Endothelial cell of umbilical vein (primary cell): Measurements from ENCODE around the gene SVOP. TPM values are rescaled to one million over a fixed set of nuclear protein-coding genes. Genes with fewer than 3 reads are reported as not detected.

Experiments
- BruUV-seq: library from RNA; stranded (reverse); fragments of 400-500 nt; replicated peaks from 2 replicates; lab custom pipeline; 2021; lab: Mats Ljungman, UMichigan
- CTCF ChIA-PET: fragments of 300-600, 350-600 bp; sonication (Branson Sonifier 250); formaldehyde crosslinking; loops from one replicate; lab custom pipeline; 2021; ENCODE audit warnings: antibody characterized with exemption, inconsistent platforms; lab: Charles Lee
- POLR2A ChIA-PET: fragments of 300-600, 350-600 bp; sonication (Branson Sonifier 250); formaldehyde crosslinking; loops from one replicate; lab custom pipeline; 2021; ENCODE audit warnings: antibody characterized with exemption, inconsistent platforms; lab: Charles Lee
- DNase-seq: peaks from one replicate; pipeline ENCODE4 v3.0.0-alpha.2; 2011; ENCODE audit warnings: low read depth, low spot score
- FAIRE-seq: peaks from 2 replicates; lab custom pipeline; 2011; peaks lifted over from hg19 to GRCh38; lab: Jason Lieb, UNC
- H2AFZ ChIP-seq: 2 replicates; pipeline ENCODE4 v1.6.0; 2012; ENCODE audit warnings: low read depth, low read length, control low read depth, inconsistent platforms
- H3K27ac ChIP-seq: 2 replicates; pipeline ENCODE4 v1.5.1; 2011; ENCODE audit warnings: low read depth, mild to moderate bottlenecking, control low read depth, low read length, moderate library complexity; ENCODE audit not compliant: insufficient read depth
- H3K27me3 ChIP-seq, 2 experiments: 2 replicates each; pipeline versions ENCODE4 v1.6.0 to v1.6.1; 2011; ENCODE audit warnings: low read length in 2 of 2, mixed read lengths in 1 of 2; ENCODE audit not compliant: control insufficient read depth in 2 of 2, insufficient read depth in 2 of 2
- H3K36me3 ChIP-seq, 2 experiments: 2 replicates in 1 of 2; 3 replicates in 1 of 2; pipeline ENCODE4 v1.5.1; 2011; ENCODE audit warnings: low read length in 2 of 2, mild to moderate bottlenecking in 1 of 2, moderate library complexity in 1 of 2; ENCODE audit not compliant: control insufficient read depth in 2 of 2, insufficient read depth in 2 of 2; ENCODE audit errors: extremely low read depth in 1 of 2
- H3K4me1 ChIP-seq: 3 replicates; pipeline ENCODE4 v1.5.1; 2011; ENCODE audit warnings: mild to moderate bottlenecking, low read length; ENCODE audit not compliant: control insufficient read depth, insufficient read depth; ENCODE audit errors: extremely low read depth
- H3K4me2 ChIP-seq: 2 replicates; pipeline ENCODE4 v1.6.1; 2011; ENCODE audit warnings: low read length, control low read depth, mixed read lengths; ENCODE audit not compliant: insufficient read depth
- H3K4me3 ChIP-seq, 3 experiments: fragments of 200-600 bp in 1 of 3; sonication (generic), shearing (Covaris generic) in 1 of 3; replicated peaks in 1 of 3; 2 replicates each; pipeline ENCODE4 v1.5.1; 2011 to 2016; ENCODE audit warnings: control low read depth in 3 of 3, low read length in 3 of 3, mild to moderate bottlenecking in 2 of 3, inconsistent platforms in 1 of 3, low read depth in 1 of 3, moderate library complexity in 1 of 3; ENCODE audit not compliant: insufficient read depth in 1 of 3
- H3K79me2 ChIP-seq: 2 replicates; pipeline ENCODE4 v1.6.0; 2012; ENCODE audit warnings: low read length, inconsistent platforms; ENCODE audit not compliant: control insufficient read depth, insufficient read depth
- H3K9ac ChIP-seq: replicated peaks from 2 replicates; pipeline ENCODE3; 2011; ENCODE audit warnings: low read length, control low read depth; ENCODE audit not compliant: insufficient read depth; ENCODE audit errors: extremely low read depth
- H3K9me1 ChIP-seq: replicated peaks from 3 replicates; pipeline ENCODE4 v1.6.0; 2011; ENCODE audit warnings: mild to moderate bottlenecking, low read length; ENCODE audit not compliant: control insufficient read depth, insufficient read depth; ENCODE audit errors: extremely low read depth
- H3K9me3 ChIP-seq: replicated peaks from 2 replicates; pipeline ENCODE4 v1.5.1; 2012; ENCODE audit warnings: low read length, inconsistent platforms; ENCODE audit not compliant: control insufficient read depth, insufficient read depth
- H4K20me1 ChIP-seq: replicated peaks from 2 replicates; pipeline ENCODE3; 2011; ENCODE audit warnings: mild to moderate bottlenecking, low read length; ENCODE audit not compliant: control insufficient read depth, insufficient read depth; ENCODE audit errors: extremely low read depth
- EZH2 ChIP-seq: IDR thresholded peaks from 2 replicates; pipeline ENCODE4 v1.6.1; 2012; ENCODE audit warnings: borderline replicate concordance, low read depth, mild to moderate bottlenecking, moderate library complexity, low read length, inconsistent platforms; ENCODE audit not compliant: severe bottlenecking
- FOS ChIP-seq: IDR thresholded peaks from 2 replicates; pipeline ENCODE4 v1.6.1; 2011; ENCODE audit warnings: mild to moderate bottlenecking, low read length, moderate library complexity, borderline replicate concordance; ENCODE audit not compliant: insufficient read depth
- GATA2 ChIP-seq: IDR thresholded peaks from 2 replicates; pipeline ENCODE4 v1.7.0; 2011; ENCODE audit warnings: low read depth, mild to moderate bottlenecking, moderate library complexity, mixed read lengths, low read length; ENCODE audit not compliant: insufficient read length, insufficient read depth
- JUN ChIP-seq: IDR thresholded peaks from 2 replicates; pipeline ENCODE4 v1.6.1; 2011; ENCODE audit warnings: borderline replicate concordance, low read depth; ENCODE audit not compliant: insufficient read length, insufficient read depth
- MAX ChIP-seq: IDR thresholded peaks from 2 replicates; pipeline ENCODE4 v1.6.1; 2011; ENCODE audit not compliant: insufficient read depth, insufficient read length
- MYC ChIP-seq: IDR thresholded peaks from one replicate; pipeline ENCODE4 v1.6.1; 2011; ENCODE audit warnings: mild to moderate bottlenecking, low read depth, low read length
- POLR2A ChIP-seq: IDR thresholded peaks from 2 replicates; pipeline ENCODE4 v1.6.1; 2012; ENCODE audit warnings: low read depth, mild to moderate bottlenecking, control low read depth, low read length
- POLR2AphosphoS5 ChIP-seq: IDR thresholded peaks from 2 replicates; pipeline ENCODE4 v1.6.1; 2012; ENCODE audit warnings: low read depth, mild to moderate bottlenecking, control low read depth, low read length, moderate library complexity; ENCODE audit not compliant: insufficient read depth
- dilution Hi-C: fragments of 300-500 bp; cut with MboI; formaldehyde crosslinking; loops from one replicate; pipeline ENCODE4 v1.15.0; 2019; ENCODE audit warnings: low sequenced_read_pairs; ENCODE audit not compliant: extremely low pct_ligation_motif_present
- intact Hi-C: fragments of 100-400 bp; cut with micrococcal nuclease; formaldehyde crosslinking; loops from one replicate; pipeline ENCODE4 v1.10.0; 2022
- polyA plus RNA-seq, 4 experiments: library from polyadenylated mRNA; depleted of rRNA in 3 of 4; stranded (reverse) in 3 of 4; unstranded in 1 of 4; fragments of >200 nt; gene quantifications; 2 replicates each; pipeline versions ENCODE4 v1.2.1 to v1.2.3, GENCODE V29; 2011 to 2012; ENCODE audit warnings: missing spikeins in 1 of 4
- total RNA-seq: library from RNA; stranded (reverse); gene quantifications from 2 replicates; pipeline ENCODE4 v1.2.3, GENCODE V29; 2021
- TF ChIP-seq, protein P1 (sequence below), 2 donors: IDR thresholded peaks; 1 replicate in 1 of 2; 2 replicates in 1 of 2; pipeline ENCODE4 v1.5.1; 2011; ENCODE audit warnings: low read length in 2 of 2, mild to moderate bottlenecking in 2 of 2, moderate library complexity in 2 of 2, control low read depth in 1 of 2, inconsistent platforms in 1 of 2, low read depth in 1 of 2; ENCODE audit not compliant: insufficient read depth in 1 of 2; ENCODE audit errors: extremely low read depth in 1 of 2

Gene SVOP
- total and polyA plus RNA-seq, 2 donors (not counting 3 experiments of a cell fraction or from before 2014, with no cell fraction given): not detected

DNA sequence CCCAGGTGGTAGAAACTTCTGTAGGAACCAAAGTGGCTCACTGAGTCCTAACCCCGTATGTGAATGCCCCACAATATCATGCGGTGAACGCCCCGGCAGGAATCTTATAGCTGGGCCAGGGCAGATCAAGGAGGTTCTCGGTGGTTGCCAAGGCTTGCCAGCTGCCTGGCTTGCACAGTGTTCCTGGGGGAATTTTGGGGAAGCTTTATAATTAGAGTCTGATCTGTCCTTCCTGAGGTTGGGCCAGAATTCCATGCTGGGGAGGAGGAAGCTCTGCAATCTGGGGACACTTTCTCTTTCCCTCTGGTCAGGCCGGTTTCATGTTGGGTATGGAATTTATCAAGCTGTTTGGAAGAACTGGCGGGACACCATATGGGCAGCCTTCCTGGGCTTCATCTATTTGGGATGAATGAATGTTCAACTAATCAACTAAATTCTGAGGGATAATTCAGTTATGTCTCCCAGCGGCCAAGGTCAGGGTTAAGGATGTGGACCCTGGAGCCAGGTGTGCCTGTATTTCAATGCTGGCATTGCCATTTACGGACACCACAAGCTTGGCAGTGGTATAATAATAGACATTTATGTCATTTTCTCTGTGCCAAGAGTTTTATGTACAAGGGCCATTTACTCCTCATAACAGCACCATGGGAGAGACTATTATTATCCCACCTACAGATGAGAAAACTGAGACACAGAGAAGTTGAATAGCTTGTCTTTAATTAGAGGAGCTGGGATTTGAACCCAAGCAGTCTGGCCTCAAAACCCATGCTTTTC is 54.3 kb downstream of the SVOP start:
- DNase-seq (no peak), FAIRE-seq (no peak)
- no peak overlapping the region for H3K4me3 ChIP-seq
- H3K9me1 ChIP-seq: no peaks in the 10 kb centered on the region
- H3K9ac ChIP-seq: no peak overlapping the region
- no peaks in the 10 kb centered on the region for H3K79me2 ChIP-seq
- dilution Hi-C loops: no loop called here
- BruUV-seq: no TSS peak
- intact Hi-C loops: no loop called here
- no peaks in the 10 kb centered on the region for H3K27me3 ChIP-seq
- POLR2A ChIA-PET: interaction anchor here (0.7 kb wide), 1 partner anchor 227 kb away, joined by 3 read pairs; no protein-coding TSS in a partner anchor
- no peaks in the 10 kb centered on the region for H3K36me3 ChIP-seq
- no peak overlapping the region for H2AFZ ChIP-seq
- H4K20me1 ChIP-seq: no peaks in the 10 kb centered on the region
- H3K4me1 ChIP-seq: no peaks in the 10 kb centered on the region
- TF ChIP-seq GATA2 (no peak), POLR2AphosphoS5 (no peak), MYC (no peak), POLR2A (no peak), FOS (no peak), EZH2 (no peak), JUN (no peak), MAX (no peak)
- TF ChIP-seq, protein P1, sequence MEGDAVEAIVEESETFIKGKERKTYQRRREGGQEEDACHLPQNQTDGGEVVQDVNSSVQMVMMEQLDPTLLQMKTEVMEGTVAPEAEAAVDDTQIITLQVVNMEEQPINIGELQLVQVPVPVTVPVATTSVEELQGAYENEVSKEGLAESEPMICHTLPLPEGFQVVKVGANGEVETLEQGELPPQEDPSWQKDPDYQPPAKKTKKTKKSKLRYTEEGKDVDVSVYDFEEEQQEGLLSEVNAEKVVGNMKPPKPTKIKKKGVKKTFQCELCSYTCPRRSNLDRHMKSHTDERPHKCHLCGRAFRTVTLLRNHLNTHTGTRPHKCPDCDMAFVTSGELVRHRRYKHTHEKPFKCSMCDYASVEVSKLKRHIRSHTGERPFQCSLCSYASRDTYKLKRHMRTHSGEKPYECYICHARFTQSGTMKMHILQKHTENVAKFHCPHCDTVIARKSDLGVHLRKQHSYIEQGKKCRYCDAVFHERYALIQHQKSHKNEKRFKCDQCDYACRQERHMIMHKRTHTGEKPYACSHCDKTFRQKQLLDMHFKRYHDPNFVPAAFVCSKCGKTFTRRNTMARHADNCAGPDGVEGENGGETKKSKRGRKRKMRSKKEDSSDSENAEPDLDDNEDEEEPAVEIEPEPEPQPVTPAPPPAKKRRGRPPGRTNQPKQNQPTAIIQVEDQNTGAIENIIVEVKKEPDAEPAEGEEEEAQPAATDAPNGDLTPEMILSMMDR (IDR thresholded peaks at IDR 0.05; ENCODE audit: extremely low read depth in 1 of 2, insufficient read depth in 1 of 2, low read depth in 1 of 2, low read length in 2 of 2): no peak
- no peak overlapping the region for H3K27ac ChIP-seq
- no peak overlapping the region for H3K4me2 ChIP-seq
- no peaks in the 10 kb centered on the region for H3K9me3 ChIP-seq
- CTCF ChIA-PET: interaction anchor here (1.0 to 1.4 kb wide), 2 partner anchors 8 to 16 kb away, joined by 3 to 5 read pairs; no protein-coding TSS in a partner anchor
